Osteoblast (primary cell): ENCODE measurements around the gene CAMTA1. TPM values are rescaled to one million over a fixed set of nuclear protein-coding genes. Genes with fewer than 3 reads are reported as not detected.

Experiments used
- DNase-seq: peaks from one replicate; pipeline ENCODE4 v3.0.0; 2011; ENCODE audit warnings: low spot score, mixed read lengths; ENCODE audit not compliant: insufficient read length; ENCODE audit errors: missing footprints
- H2AFZ ChIP-seq: 2 replicates; pipeline ENCODE4 v1.6.0; 2011; ENCODE audit warnings: mild to moderate bottlenecking, low read length
- H3K27ac ChIP-seq: 2 replicates; pipeline ENCODE4 v1.5.1; 2011; ENCODE audit warnings: mild to moderate bottlenecking, low read depth, low read length, moderate library complexity
- H3K27me3 ChIP-seq: 2 replicates; pipeline ENCODE4 v1.6.0; 2012; ENCODE audit warnings: mild to moderate bottlenecking, control low read depth, inconsistent platforms, low read length, moderate library complexity; ENCODE audit not compliant: insufficient read depth
- H3K36me3 ChIP-seq: 2 replicates; pipeline ENCODE4 v1.5.1; 2011; ENCODE audit warnings: mild to moderate bottlenecking, low read length, control low read depth, moderate library complexity; ENCODE audit not compliant: insufficient read depth
- H3K4me1 ChIP-seq: 2 replicates; pipeline ENCODE4 v1.5.1; 2011; ENCODE audit warnings: mild to moderate bottlenecking, low read length, control low read depth, moderate library complexity; ENCODE audit not compliant: insufficient read depth
- H3K4me2 ChIP-seq: 2 replicates; pipeline ENCODE4 v1.6.0; 2011; ENCODE audit warnings: mild to moderate bottlenecking, low read length; ENCODE audit not compliant: insufficient read depth
- H3K4me3 ChIP-seq: fragments of 200-600 bp; sonication (generic); 3 replicates; pipeline ENCODE4 v1.5.1; 2012; ENCODE audit warnings: mild to moderate bottlenecking, low read length, inconsistent platforms; ENCODE audit not compliant: insufficient read depth
- H3K79me2 ChIP-seq: 2 replicates; pipeline ENCODE4 v1.6.0; 2012; ENCODE audit warnings: mild to moderate bottlenecking, low read length, control low read depth, inconsistent platforms; ENCODE audit not compliant: insufficient read depth
- H3K9me3 ChIP-seq: 2 replicates; pipeline ENCODE4 v1.5.1; 2011; ENCODE audit warnings: low read depth, low read length, control low read depth
- H4K20me1 ChIP-seq: 2 replicates; pipeline ENCODE4 v1.6.0; 2012; ENCODE audit warnings: mild to moderate bottlenecking, low read length, control low read depth; ENCODE audit not compliant: insufficient read depth
- CTCF ChIP-seq: IDR thresholded peaks from 2 replicates; pipeline ENCODE4 v1.5.1; 2011; ENCODE audit warnings: mild to moderate bottlenecking, low read depth, low read length, moderate library complexity; ENCODE audit errors: extremely low read depth
- total RNA-seq: library from RNA; depleted of rRNA; stranded (reverse); fragments of >200 nt; gene quantifications from 2 replicates; pipeline ENCODE4 v1.2.3, GENCODE V29; 2012

CAMTA1 gene
- total RNA-seq, 1 donor = 47.4 TPM

GRCh38 chr1:7436056-7437005, 651.1 kb downstream of the CAMTA1 start:
- Histone ChIP-seq H2AFZ (no peak overlapping the region), H3K36me3 (no peaks in the 10 kb centered on the region), H3K4me1 (no peaks in the 10 kb centered on the region), H3K27ac (no peak overlapping the region), H3K9me3 (no peaks in the 10 kb centered on the region), H4K20me1 (no peaks in the 10 kb centered on the region), H3K4me2 (no peak overlapping the region), H3K4me3 (no peak overlapping the region), H3K79me2 (no peaks in the 10 kb centered on the region), H3K27me3 (no peaks in the 10 kb centered on the region)
- DNase-seq = peak; percentile 73
- no peak for TF ChIP-seq CTCF

GRCh38 chr1:7437036-7437435, 651.8 kb downstream of the CAMTA1 start:
- Histone ChIP-seq H3K79me2 (no peaks in the 10 kb centered on the region), H3K4me2 (no peak overlapping the region), H3K4me3 (no peak overlapping the region), H3K36me3 (no peaks in the 10 kb centered on the region), H3K9me3 (no peaks in the 10 kb centered on the region), H4K20me1 (no peaks in the 10 kb centered on the region), H3K4me1 (no peaks in the 10 kb centered on the region), H3K27me3 (no peaks in the 10 kb centered on the region), H3K27ac (no peak overlapping the region), H2AFZ (no peak overlapping the region)
- DNase-seq = no peak
- no peak for TF ChIP-seq CTCF

GRCh38 chr1:7437608-7438395, 652.5 kb downstream of the CAMTA1 start:
- peak; percentile 69 for DNase-seq
- Histone ChIP-seq H3K4me3 (no peak overlapping the region), H2AFZ (no peak overlapping the region), H3K9me3 (no peaks in the 10 kb centered on the region), H3K27me3 (no peaks in the 10 kb centered on the region), H4K20me1 (no peaks in the 10 kb centered on the region), H3K79me2 (no peaks in the 10 kb centered on the region), H3K4me2 (no peak overlapping the region), H3K4me1 (no peaks in the 10 kb centered on the region), H3K27ac (no peak overlapping the region), H3K36me3 (no peaks in the 10 kb centered on the region)
- TF ChIP-seq CTCF = no peak

GRCh38 chr1:7438396-7438785, 653.1 kb downstream of the CAMTA1 start:
- H2AFZ ChIP-seq = no peak overlapping the region
- DNase-seq = peak; percentile 82
- H3K4me2 ChIP-seq = no peak overlapping the region
- no peak overlapping the region for H3K27ac ChIP-seq
- H4K20me1 ChIP-seq = no peaks in the 10 kb centered on the region
- H3K79me2 ChIP-seq = no peaks in the 10 kb centered on the region
- H3K4me3 ChIP-seq = no peak overlapping the region
- H3K9me3 ChIP-seq = no peaks in the 10 kb centered on the region
- no peaks in the 10 kb centered on the region for H3K36me3 ChIP-seq
- TF ChIP-seq CTCF = no peak
- no peaks in the 10 kb centered on the region for H3K27me3 ChIP-seq
- no peaks in the 10 kb centered on the region for H3K4me1 ChIP-seq
